HG03139 (cell line): Measurements from ENCODE around the gene PCSK7.
"Not testable (repeated sequence)": the region's sequence is repeated elsewhere in the genome, so short reads cannot be mapped to it uniquely, and the experiment has no call there.

ENCODE experiments used
- ATAC-seq: cut with Tn5 transposase; IDR thresholded peaks from one replicate; pipeline ENCODE4 v1.9.1; 2021; ENCODE audit not compliant: unreplicated experiment

The PCSK7 gene

DNA sequence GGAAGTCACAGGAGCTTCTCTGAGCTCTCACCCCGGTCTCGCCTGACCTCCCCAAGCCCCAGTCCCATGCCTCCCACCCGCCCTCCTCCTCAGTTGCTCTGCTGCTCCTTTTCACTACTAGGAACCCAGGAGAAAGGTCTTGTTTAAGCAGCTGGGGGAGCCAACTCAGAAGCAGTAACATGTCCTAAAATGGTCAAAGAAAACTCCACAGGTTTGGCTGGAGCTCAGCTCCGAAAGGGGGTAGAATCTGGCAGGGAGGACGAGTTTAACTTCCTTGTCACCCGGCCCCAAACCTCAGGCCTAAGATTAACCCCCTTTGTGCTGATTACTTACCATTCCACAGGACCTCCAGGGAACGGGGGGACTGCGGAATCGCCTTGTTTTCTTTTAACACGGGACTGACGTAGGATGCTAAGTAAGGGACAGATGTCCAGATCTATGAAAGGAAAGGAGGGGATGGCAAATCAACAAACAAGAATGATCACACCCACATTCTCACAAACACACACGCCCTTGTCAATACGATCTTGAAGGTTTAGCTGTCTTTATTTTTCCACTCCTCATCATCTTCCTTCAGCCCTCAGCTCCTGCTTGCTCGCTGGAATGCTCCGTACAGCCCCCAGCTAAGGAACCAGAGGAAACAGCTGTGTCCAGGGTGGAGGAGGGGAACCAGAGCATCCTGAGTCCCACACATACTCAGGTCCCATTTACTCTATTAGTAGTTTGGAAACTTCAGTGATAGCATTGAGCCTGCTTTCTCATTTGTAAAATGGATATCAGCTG is 13.5 kb downstream of the PCSK7 start:
- no peak for ATAC-seq

DNA sequence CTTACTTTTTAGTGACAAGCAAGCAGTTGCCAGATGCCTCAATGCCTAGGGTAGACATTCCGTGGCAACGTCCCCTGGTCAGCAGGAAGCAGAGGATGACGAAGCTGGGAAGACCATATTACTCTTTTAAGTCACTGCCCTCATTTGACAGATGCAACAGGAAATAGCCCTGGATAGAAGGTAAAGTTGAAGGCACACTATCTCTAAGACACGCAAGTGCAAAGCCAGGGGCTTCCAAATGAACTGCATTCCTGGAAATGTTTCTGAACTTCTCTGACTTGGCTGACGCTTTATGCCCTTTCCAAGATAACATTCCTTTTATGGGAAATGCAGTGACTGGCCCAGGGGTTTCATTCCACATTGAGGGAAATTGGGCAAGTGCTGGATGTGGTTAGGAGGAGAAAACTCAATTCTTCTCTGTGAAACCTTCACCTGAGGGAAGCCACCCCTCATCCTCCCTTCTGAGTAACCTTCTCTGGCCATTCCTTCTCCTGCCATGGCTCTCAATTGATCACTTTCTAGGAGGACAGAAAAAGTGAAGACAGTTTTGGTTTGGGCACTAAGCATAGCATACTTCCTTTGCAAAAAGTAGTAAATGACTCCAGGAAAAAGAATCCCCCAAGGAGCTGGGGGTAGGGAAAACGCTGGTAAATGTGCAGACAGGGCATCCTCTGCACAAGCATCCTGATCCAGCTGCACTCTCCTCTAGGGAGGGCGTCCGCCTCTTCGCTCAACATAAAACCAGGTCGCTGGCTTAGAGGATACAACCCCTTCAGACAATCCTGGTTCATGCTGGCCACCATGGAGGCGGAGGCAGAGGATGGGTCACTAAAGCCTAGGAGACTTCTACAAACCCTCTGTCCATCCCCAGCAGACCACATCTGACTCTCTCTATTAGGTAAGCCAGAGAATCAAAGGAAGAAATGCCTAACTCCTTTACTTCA is 14.5 kb downstream of the PCSK7 start:
- ATAC-seq: no peak

GRCh38 chr11:117214404-117215110 is 17.3 kb downstream of the PCSK7 start:
- no peak for ATAC-seq

DNA sequence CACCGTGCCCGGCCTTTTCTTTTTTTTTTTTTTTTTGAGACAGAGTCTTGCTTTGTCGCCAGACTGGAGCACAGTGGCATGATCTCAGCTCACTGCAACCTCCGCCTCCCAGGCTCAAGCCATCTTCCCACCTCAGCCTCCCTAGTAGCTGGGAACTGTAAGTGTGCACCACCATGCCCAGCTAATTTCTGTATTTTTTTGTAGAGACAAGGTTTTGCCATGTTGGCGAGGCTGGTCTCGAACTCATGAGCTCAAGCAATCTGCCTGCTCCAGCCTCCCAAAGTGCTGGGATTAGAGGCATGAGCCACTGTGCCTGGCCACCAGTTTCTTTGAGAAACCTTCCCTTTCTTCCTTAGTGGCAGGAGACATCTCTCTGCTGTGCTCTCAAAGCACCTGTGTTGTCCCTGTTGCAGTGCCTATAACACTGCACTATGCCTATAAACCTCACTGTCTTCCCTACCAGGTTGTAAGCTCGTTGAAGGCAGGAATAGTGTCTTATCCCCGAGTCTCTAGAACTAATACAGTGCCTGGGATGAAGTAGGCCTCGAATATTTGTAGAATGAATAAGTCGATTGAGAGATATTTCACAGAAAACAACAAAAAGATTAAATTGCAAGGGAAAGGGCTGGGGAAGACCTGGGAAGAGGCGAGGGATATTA is 19.0 kb downstream of the PCSK7 start:
- no peak for ATAC-seq

DNA sequence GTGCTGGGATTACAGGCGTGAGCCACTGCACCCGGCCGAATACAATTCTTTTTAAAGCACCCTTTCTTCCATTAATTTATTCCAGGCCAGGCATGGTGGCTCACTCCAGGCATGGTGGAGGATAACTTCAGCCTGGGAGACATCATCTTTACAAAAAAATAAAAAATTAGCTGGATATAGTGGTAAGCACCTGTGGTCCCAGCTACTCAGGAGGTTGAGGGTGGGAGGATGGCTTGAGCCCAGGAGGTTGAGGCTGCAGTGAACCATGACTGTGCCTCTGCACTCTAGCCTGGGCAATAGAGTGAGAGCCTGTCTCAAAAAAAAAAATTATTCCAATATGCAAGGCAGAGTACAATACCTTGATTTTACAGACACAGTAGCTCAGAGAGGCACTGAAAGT is 21.3 kb downstream of the PCSK7 start:
- no peak for ATAC-seq

- not testable (repeated sequence) for ATAC-seq
These were observed 22.3 kb downstream of the PCSK7 start for GRCh38 chr11:117209351-117210125.

DNA sequence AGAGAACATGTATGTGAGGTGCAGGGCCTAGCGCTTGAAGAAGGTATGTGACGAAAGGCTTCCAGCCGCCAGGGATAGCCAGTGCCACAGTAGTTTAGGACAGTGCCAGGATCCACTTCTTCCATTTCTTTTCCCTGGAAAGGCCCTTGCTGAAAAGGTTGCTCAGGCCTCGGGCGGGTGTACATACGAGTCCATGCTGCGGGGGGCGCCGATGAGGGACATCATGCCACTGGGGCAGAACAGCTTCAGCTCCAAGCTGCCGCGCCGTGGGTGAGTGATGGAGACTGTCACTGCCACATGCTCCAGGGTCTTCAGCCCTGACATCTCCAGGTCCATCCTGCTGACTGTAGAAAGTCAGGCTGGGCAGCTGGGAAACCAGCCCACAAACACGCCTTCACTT is 23.2 kb downstream of the PCSK7 start:
- not testable (repeated sequence) for ATAC-seq

- not testable (repeated sequence) for ATAC-seq
These were observed 24.4 kb downstream of the PCSK7 start for GRCh38 chr11:117207481-117207880.

- ATAC-seq: not testable (repeated sequence)
These were observed 25.0 kb downstream of the PCSK7 start for GRCh38 chr11:117206859-117207258.

GRCh38 chr11:117206111-117206510 is 25.8 kb downstream of the PCSK7 start:
- not testable (repeated sequence) for ATAC-seq

DNA sequence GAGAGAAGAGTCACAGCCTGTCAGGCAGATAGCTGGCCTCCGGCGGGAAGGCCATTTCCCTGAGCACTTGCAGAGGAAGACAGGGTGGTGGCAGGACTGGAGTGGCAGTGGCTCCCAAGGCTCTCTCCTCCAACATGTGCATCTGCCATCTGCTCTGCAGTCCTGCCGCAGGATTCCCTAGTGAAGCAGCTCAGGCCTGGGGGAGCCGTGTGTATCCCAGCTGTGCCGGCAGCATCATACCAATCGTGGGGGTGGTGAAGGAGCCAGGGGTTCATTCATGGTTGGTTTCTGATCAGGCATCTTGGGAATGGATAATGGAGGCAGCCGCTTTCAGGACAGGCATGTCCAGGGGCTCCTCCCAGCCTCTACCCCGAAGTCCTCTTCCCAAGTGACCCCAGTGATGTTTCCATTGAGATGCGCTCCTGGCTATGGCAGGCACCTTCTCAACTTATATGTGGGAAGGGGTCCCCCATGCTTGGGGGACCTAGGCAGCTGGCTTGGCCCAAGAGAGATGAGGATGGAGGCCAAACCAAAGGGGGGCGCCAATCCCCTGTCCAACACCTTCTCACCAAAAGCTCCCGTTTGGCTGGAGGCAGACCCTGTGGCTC is 26.6 kb downstream of the PCSK7 start:
- no peak for ATAC-seq

DNA sequence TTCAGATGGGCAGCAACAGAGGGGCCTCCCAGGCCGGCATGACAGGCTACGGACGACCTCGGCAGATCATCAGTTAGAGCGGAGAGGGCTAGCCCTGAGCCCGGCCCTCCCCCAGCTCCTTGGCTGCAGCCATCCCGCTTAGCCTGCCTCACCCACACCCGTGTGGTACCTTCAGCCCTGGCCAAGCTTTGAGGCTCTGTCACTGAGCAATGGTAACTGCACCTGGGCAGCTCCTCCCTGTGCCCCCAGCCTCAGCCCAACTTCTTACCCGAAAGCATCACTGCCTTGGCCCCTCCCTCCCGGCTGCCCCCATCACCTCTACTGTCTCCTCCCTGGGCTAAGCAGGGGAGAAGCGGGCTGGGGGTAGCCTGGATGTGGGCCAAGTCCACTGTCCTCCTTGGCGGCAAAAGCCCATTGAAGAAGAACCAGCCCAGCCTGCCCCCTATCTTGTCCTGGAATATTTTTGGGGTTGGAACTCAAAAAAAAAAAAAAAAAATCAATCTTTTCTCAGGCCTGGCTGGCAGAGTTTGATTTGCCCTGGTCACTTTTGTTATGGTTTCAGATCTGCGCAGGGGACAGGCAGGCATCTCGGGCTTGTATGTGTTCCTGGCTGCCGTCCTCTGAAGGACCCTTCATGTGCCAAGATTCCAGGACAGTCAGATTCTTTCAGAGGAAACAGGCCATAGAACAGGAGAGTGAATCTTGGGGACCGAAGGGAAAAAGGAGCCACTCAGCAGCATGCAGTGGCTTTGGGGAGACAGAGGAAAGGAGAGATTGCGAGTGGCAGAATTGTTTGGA is 27.4 kb downstream of the PCSK7 start:
- ATAC-seq: no peak

DNA sequence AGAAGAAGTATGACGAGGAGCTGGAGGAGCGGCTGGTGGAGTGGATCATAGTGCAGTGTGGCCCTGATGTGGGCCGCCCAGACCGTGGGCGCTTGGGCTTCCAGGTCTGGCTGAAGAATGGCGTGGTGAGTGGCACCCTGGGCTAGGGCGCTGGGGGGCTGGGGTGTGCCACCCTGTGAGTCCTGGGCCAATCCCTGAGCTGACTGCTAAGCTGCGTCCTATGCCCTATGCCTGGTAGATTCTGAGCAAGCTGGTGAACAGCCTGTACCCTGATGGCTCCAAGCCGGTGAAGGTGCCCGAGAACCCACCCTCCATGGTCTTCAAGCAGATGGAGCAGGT is 28.8 kb downstream of the PCSK7 start:
- ATAC-seq: no peak

DNA sequence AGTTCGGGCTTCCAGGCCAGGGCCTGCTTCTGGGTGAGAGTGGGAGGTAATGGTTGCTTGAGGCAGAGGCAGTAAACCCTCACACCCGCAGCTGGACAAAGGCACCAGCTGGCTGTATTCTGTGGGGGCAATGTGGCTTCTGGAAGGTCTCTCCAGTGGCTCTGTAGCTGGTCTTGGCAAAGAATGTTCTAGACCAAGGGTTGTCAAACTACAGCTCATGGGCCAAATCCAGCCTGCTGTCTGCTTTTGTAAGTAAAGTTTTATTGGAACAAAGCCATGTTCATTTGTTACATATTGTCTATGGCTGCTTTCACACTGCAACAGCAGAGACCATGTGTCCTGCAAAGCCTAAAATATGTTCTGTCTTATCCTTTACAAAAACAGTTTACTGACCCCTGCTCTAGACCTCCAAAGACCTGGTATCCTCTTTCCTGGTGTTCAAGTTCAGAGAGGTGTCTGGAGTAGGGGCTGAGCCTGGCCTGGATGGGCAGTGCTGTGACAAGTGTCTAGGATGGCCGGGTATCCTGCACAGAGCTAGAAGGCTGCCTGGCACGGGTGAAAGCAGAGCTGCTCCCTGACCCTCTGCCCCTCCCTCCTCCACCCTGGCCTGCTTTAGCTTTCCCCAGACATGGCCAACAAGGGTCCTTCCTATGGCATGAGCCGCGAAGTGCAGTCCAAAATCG is 29.3 kb downstream of the PCSK7 start:
- no peak for ATAC-seq

DNA sequence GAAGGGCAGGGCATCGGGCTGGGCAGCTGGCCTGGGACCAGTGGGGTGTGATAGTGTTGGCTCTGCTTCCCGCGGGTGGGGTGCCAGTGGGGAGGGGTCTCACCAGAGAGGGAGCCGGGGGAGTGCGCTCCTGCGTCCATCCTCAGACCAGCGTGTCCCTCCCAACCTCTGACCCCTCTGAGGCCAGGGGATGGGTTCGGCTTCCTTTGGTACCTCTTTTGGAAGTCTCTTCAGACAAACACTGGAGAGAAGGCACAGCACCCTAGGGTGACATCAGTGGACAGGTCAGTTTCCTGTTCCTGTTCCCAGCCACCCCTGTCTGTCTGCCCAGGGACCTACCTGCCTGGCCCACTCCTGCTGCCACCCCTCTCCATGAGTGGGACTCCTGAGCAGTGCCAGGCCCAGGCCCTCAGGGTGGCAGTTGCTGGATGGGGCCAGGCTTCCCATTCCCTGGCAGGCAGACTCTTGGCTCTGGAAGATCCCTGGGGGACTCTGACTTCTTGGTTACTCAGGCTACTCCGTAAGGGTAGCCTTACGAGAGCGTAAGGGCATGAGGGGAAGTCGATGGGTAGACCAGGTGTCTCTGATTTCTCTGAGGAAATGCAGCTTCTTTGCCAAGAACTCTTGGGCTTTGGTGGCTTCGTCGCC is 30.1 kb downstream of the PCSK7 start:
- ATAC-seq: no peak

GRCh38 chr11:117200813-117201657 is 30.8 kb downstream of the PCSK7 start:
- ATAC-seq: no peak
